Measurements from ENCODE around the gene RPS6KA2. TPM values are rescaled to one million over a fixed set of nuclear protein-coding genes. Genes with fewer than 3 reads are reported as not detected.
A peak's percentile ranks its signal among the peaks of the same experiment; 100 is the strongest.

RPS6KA2 gene
- total and polyA plus RNA-seq, 2 donors (not counting 1 experiment from before 2014, with no cell fraction given) = 2.2 to 16.0 TPM

- Histone ChIP-seq H3K79me2 (ENCODE audit: control insufficient read depth, insufficient read depth, low read length) (no peaks in the 10 kb centered on the region), H3K9ac (ENCODE audit: low read length) (peak overlapping the region; percentile 82), H3K27me3 (replicated peaks in 1 of 4; ENCODE audit: control extremely low read depth in 1 of 4, control insufficient read depth in 3 of 4, insufficient read depth in 4 of 4, low read length in 3 of 4) (peaks cover 0 to 45% (median 21%) of the 10 kb centered on the region in 4 experiments), H3K4me2 (replicated peaks; ENCODE audit: low read depth, low read length, poor library complexity, severe bottlenecking) (peak overlapping the region; percentile 96), H3K36me3 (replicated peaks in 1 of 2; ENCODE audit: control extremely low read depth in 1 of 2, control insufficient read depth in 1 of 2, extremely low read depth in 1 of 2, insufficient read depth in 2 of 2, low read length in 1 of 2) (no peaks in the 10 kb centered on the region), H3K4me3 (ENCODE audit: control extremely low read depth in 1 of 5, extremely low read depth in 1 of 5, insufficient read depth in 1 of 5, low read depth in 2 of 5, low read length in 4 of 5) (peak overlapping the region; percentile 54 to 95 (median 70)), H2AFZ (ENCODE audit: insufficient read depth, low read depth, low read length, poor library complexity, severe bottlenecking) (peak overlapping the region; percentile 76), H3K9me3 (ENCODE audit: control extremely low read depth in 1 of 3, control insufficient read depth in 2 of 3, insufficient read depth in 1 of 3, low read length in 2 of 3) (peaks cover 0 to 6% (median 0%) of the 10 kb centered on the region in 3 donors), H3K27ac (ENCODE audit: low read length in 2 of 2) (peak overlapping the region; percentile 37 to 44), H3K4me1 (ENCODE audit: control insufficient read depth in 2 of 2, insufficient read depth in 2 of 2, low read length in 2 of 2) (peaks cover 18 to 19% of the 10 kb centered on the region in 2 donors), H4K20me1 (ENCODE audit: control insufficient read depth, insufficient read depth, low read length, poor library complexity, severe bottlenecking) (no peaks in the 10 kb centered on the region)
- 1% methylated on average over 45 of the region's 61 CpGs for WGBS (ENCODE audit: insufficient coverage)
- H3K27me3 Mint-ChIP-seq = peaks cover 20% of the 10 kb centered on the region
- TF ChIP-seq EZH2 (IDR thresholded peaks at IDR 0.05; ENCODE audit: borderline replicate concordance, insufficient read depth, low read depth, low read length, poor library complexity, severe bottlenecking) (no peak), CTCF (IDR thresholded peaks at IDR 0.05) (no peak)
- ChIA-PET CTCF (interaction anchor here (0.7 to 1.6 kb wide), 5 partner anchors 123 to 485 kb away, joined by 3 read pairs; no protein-coding TSS in a partner anchor), POLR2A (interaction anchor here (1.0 kb wide), 1 partner anchor 39 kb away, joined by 7 read pairs; no protein-coding TSS in a partner anchor)
- H3K4me1 Mint-ChIP-seq = peaks cover 27% of the 10 kb centered on the region
- ATAC-seq (ENCODE audit: low read depth) = peak; percentile 8
- no peak for DNase-seq
- H3K27ac Mint-ChIP-seq = peak overlapping the region; percentile 93
- no peaks in the 10 kb centered on the region for H3K9me3 Mint-ChIP-seq (ENCODE audit: insufficient read depth)
- intact Hi-C loops (cut with micrococcal nuclease) = loop anchor here (1.0 to 10.0 kb wide), 12 partner anchors 40 to 1201 kb away; partner anchors contain the start of genes CEP43, GPR31, RNASET2 and SFT2D1
- H3K4me3 Mint-ChIP-seq = peak overlapping the region; percentile 85
Observed at GRCh38 chr6:166627875-166628801, 1.1 kb upstream of the RPS6KA2 start.

Measured in B cell (primary cell).